Amniotic stem cell (primary cell): Measurements from ENCODE around the gene MBD2.
A peak's percentile ranks its signal among the peaks of the same experiment; 100 is the strongest.

Source experiments
- DNase-seq: peaks from one replicate; lab custom pipeline; 2025; lab: John Stamatoyannopoulos, UW

Gene MBD2

GRCh38 chr18:54202851-54203250 lies 21.6 kb downstream of the MBD2 start:
- no peak for DNase-seq

GRCh38 chr18:54197747-54198411 lies 26.6 kb downstream of the MBD2 start:
- no peak for DNase-seq

DNA sequence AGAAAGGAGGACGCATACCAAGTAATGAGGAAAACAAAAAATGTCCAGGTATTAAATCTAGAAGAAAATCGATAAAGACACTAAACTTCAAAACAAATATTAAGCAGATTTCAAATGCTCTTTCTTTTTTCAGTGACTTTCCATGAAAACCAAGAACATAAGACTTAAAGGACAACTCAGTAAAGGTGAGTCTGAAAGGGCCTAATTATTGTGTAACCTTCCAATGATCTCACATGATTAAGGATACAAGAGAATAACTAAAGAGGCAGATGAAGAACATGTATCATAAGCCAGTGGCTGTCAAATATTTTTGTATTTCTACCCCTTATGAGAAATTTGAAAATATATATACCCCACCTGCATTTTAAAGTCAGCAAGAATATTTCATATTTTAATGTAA lies 30.7 kb downstream of the MBD2 start:
- DNase-seq: no peak

- DNase-seq: no peak
Observed at GRCh38 chr18:54192900-54193299, 31.6 kb downstream of the MBD2 start.

GRCh38 chr18:54192415-54192814 lies 32.1 kb downstream of the MBD2 start:
- DNase-seq: no peak

DNA sequence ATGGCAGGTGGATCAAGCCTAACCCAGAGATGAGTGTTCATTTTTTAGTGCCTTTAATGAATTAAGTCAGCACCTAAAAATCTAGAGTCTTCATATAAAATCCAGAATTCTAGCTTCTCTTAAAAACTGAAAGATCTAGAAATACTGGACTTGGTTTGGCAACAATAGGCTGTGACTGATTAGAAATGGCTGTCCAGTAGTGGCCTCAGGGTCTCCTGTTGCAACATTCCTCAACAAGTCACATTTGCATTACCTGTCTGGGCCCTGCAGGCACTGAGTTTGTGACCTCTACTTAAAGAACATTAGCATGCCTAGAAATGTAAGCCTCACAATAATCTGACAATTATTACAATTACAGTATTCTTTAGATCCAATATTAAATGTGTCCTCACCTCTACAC lies 33.1 kb downstream of the MBD2 start:
- no peak for DNase-seq

DNA sequence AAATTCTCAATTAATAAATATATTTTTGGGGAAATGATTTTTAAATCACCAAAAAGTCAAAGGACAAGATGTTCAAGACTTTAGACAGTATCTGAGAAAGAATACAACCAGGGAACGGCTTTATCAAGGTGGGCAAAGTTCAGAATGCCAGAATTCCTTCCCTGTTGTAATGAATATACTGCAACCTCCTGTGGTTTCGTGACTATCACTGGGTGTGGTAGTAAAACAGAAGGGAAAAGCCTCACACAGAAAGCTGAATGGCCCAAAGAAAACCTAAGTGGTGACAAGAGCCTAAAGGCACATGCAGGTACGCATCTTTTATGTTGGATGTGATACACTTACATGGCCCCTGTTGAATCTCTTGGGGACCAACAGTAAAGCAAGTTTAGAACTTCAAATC lies 37.1 kb downstream of the MBD2 start:
- DNase-seq: no peak

DNA sequence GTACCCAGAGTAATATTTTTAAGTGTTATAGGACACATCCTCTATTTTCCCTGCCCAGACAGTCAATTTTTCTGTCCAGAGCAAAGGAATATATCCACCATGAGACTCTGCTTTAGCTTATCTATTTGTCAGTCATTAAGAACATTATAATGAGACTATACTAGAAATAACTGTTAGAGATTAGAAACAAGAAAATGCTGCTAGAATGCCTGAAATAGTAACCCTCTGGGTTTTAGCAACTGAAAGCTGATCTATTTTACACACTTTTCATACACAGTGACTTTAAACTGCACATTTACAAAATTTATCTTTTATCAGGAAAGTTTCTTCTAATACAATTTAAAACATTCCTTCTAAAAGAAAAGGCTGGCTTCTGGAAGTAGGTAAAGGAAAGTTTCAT lies 39.6 kb downstream of the MBD2 start:
- no peak for DNase-seq

- no peak for DNase-seq
Observed at GRCh38 chr18:54183390-54183789, 41.1 kb downstream of the MBD2 start.

- no peak for DNase-seq
Observed at GRCh38 chr18:54181856-54182602, 42.4 kb downstream of the MBD2 start.

- no peak for DNase-seq
Observed at GRCh38 chr18:54173980-54174630, 50.4 kb downstream of the MBD2 start.

- DNase-seq: no peak
Observed at GRCh38 chr18:54173250-54173649, 51.2 kb downstream of the MBD2 start.

DNA sequence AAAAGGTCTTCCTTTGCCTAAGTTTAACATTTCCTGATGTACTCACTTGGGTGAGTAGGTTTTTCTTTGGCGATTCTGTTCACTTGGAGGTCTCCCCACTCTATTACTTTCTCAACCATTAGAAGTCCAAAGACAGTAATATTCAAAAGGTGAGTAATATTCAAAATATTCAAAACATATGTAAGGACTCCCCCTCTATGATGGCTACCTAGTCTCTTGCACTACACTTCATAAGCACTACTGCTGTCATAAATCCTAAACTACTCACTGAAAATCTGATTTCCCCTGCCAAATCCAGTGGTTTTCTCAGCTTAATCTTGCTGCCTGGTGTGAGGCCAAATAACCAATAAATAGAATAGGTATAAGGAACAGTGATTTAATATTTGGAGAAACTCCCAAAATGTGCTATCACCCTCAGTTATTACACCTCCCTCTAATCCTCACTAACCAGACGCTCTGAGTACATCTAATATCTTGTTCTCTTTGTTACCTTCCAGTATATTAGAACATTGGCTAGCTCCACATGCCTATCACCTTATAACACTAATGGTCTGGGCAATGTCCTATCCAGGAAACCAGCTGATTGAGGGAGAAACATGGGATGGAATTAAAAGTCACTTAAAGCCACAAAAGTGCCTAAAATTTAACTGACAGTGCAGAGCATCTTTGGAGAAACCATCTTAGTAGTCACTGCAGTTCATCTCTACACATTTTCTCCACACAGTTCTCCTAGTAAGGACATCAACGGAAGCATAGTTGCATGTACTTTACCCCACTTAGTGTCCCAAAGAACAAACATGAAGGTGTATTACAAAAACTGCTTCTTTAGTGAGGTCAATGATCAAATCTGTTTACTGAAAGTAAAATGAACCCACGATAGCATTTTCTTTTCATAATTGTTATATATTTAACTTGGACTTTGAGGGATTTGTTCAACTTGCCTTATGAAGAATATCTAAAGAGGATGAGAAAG lies 54.8 kb downstream of the MBD2 start:
- DNase-seq: no peak

DNA sequence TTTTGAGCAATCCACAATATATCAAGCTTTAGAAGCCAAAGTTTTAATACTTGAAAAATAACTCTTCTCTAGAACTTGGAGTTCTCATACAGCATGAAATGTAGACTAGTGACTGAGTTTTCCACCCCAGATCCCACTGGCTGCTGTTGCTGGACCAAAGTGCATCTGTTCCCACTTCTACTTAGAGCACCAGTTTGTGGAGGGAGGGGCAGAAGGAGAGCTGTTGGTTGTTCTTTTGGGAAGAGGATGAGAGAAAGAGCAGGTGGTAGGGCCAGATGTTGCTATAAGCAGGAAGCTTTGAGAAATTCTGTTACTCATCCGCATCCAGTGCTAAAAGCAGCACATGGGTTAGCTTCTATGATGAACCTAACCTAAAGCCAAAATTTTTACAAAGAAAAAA lies 59.0 kb downstream of the MBD2 start:
- DNase-seq: no peak

DNA sequence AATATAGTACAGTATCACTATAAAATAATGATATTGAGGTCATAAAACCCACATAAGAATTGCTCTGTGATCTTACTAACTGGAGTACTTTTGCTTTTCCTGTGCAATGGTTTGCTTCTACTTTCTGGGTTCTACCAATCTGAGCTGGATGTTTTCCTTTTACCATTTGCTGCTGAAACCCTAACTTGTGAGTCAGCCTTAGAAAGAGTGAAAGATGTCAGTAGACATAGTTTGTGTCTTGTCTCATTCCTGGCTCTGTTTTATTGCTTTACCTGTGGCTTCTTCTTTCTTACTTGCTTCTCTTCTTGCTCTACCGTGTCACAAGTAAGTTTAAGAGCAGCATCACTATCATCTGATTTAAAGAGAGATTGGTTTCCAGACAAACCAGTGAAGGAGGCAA lies 61.0 kb downstream of the MBD2 start:
- DNase-seq: no peak

DNA sequence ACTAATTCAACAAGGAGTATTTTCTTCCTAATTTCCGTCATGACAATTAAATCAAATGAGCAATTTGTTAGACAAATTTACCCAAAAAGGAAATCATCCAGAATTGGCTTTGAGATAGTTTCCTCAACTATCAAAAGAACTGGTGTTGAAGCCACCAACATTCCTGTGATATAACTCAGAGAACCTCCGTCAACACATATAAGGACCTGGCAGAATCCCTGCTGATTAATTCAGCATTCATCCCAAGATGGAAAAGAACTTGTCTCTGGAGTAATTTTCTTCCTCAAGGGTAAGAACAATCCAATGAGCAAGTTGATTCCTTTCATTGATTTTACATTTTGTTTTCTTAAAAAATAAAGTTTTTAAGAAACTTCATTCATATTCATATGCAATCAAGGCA lies 62.0 kb downstream of the MBD2 start:
- DNase-seq: peak; percentile 31

DNA sequence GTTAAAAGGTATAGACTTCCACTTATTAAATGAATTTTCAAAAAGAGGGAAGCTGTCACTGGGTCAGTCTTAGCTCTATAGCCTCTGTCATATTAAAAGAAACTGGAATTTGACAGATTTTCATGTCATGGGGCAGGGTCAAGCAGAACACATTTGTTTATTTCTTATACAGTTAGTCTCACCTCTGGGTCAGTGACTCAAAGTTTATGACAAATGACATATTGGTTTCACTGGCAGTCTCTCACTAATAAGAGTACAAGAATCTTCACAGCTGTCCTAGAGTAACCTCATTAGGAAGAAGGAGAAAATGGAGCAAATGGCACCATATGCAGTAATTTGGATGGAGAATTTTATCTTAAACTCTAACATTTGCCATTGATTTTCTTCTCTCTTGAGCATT lies 63.2 kb downstream of the MBD2 start:
- no peak for DNase-seq

GRCh38 chr18:54159906-54160305 lies 64.6 kb downstream of the MBD2 start:
- no peak for DNase-seq

DNA sequence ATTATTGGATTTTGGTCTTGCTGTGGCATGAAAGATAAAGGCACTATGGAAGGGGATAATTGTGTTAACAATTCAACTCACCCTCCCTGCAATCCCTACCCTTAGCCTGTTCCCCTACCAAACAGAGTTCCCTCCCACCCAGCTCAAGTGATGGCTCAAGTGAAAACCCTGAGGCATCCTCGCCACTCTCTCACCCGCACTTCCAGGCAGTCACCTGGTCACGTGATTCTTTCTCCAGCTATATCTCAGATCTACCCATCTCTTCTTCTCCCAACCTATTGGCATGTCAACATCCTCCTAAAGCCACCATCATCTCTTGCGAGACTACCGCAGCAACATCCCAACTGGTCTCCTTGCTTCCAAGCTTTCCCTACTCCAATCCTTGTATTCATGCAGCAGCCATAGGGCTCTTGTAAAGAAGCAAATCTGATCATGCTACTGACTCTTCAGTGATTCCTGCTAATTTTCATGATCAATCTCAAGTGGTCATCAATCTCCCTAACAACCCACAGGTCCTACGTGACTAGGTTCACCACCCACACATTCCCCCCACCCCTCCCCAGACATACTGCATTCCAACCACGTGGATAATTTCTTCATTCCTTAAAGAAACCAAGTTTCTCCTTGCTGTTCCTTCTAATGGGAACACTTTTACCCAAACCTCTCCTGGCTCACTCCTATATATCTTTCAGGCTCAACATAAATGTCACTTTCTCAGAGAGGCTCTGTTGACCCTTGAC lies 66.7 kb downstream of the MBD2 start:
- DNase-seq: no peak

DNA sequence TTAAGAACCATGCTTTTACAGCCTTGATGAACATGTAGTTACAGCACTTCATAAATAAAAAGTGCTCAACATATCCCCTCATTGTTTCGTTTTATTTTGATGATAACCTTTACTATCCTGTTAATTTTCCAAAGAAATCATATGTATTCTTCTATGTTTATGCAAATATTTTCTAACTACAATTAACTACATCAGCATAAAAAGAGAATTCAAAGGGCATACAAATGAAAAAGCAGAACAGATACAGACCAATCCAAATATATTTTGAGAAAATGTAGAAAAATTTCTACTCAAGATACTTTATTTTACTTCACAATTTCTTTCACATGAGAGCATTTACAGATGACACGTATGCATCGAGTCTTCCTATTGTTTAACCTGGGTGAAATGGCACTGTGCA lies 69.1 kb downstream of the MBD2 start:
- no peak for DNase-seq

DNA sequence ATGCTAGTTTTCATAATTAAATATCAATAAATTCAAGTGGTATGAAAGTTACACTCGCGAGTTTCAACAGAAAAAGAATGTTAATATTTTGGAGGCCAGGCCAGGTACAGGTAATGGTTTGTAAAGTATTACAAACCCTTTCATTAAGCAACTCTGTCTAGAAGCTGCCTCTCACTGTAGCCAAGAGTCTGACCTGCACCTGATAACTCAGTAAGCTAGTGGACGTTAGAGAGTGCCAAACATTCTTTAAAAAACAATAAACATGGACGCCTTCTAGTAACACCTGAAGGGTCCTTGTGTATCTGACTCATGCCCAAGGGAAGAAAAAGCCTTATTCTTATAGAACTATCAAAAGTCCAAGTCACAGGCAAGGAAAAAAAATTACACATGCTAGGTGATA lies 70.2 kb downstream of the MBD2 start:
- DNase-seq: no peak

DNA sequence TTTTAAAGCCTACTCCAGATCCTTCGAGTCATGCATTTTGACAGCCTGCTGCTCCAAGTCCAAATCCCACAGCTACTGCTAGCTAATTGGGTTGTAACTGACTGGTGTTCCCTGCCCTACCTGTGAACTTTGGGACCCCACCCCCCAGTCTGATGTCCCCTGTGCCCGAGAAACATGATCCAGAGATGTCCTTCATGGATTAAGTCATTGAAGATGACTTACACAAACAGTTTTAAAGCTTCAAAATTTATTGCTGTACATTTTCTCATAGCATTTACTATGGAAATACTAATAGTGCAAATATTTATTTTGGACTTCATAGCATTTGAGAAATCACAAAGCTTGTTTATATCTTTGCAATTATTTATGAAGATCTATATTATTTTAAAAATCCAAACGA lies 73.1 kb downstream of the MBD2 start:
- no peak for DNase-seq
